OCI-LY7 (cell line): ENCODE measurements around the gene ABCA2. TPM values are rescaled to one million over a fixed set of nuclear protein-coding genes. Genes with fewer than 3 reads are reported as not detected.

Experiments used
- BruUV-seq: library from RNA; stranded (reverse); fragments of 400-500 nt; replicated peaks from 2 replicates; lab custom pipeline; 2021; lab: Mats Ljungman, UMichigan
- CTCF ChIA-PET: fragments of 300-600 bp; sonication (Branson Sonifier 250); formaldehyde crosslinking; loops from one replicate; lab custom pipeline; 2022; ENCODE audit warnings: antibody characterized with exemption; ENCODE audit not compliant: unreplicated experiment; lab: Charles Lee
- POLR2A ChIA-PET: fragments of 300-600 bp; sonication (Branson Sonifier 250); formaldehyde crosslinking; loops from one replicate; lab custom pipeline; 2022; ENCODE audit warnings: antibody characterized with exemption; lab: Charles Lee
- DNase-seq: peaks from one replicate; pipeline ENCODE4 v3.0.0-alpha.2; 2015; ENCODE audit warnings: low spot score
- H2AFZ ChIP-seq: fragments of 200-600 bp; sonication (generic), shearing (Covaris generic); 2 replicates; pipeline ENCODE4 v1.6.1; 2014; ENCODE audit warnings: mild to moderate bottlenecking, antibody characterized with exemption, low read length, moderate library complexity
- H3K27ac ChIP-seq: fragments of 200-600 bp; sonication (generic); 2 replicates; pipeline ENCODE4 v1.5.1; 2014; ENCODE audit warnings: mixed run types, low read depth, mild to moderate bottlenecking, moderate library complexity, low read length, inconsistent platforms; ENCODE audit not compliant: poor library complexity, severe bottlenecking
- H3K36me3 ChIP-seq: fragments of 200-600 bp; sonication (generic); 2 replicates; pipeline ENCODE4 v1.6.1; 2014; ENCODE audit warnings: mild to moderate bottlenecking, antibody characterized with exemption, low read length, moderate library complexity, mixed read lengths; ENCODE audit not compliant: insufficient read depth
- H3K4me1 ChIP-seq: fragments of 200-600 bp; sonication (generic); 2 replicates; pipeline ENCODE4 v1.5.1; 2014; ENCODE audit warnings: mild to moderate bottlenecking, low read length; ENCODE audit not compliant: insufficient read depth, poor library complexity, severe bottlenecking
- H3K4me2 ChIP-seq: fragments of 200-600 bp; sonication (generic); 2 replicates; pipeline ENCODE4 v1.6.1; 2014; ENCODE audit warnings: mild to moderate bottlenecking, low read length
- H3K4me3 ChIP-seq: fragments of 200-600 bp; sonication (generic); 2 replicates; pipeline ENCODE4 v1.5.1; 2014; ENCODE audit warnings: mild to moderate bottlenecking, low read depth, low read length; ENCODE audit not compliant: poor library complexity, severe bottlenecking
- H3K79me2 ChIP-seq: fragments of 200-600 bp; sonication (generic); 2 replicates; pipeline ENCODE4 v1.6.1; 2016; ENCODE audit warnings: low read depth, mild to moderate bottlenecking, low read length, moderate library complexity, mixed read lengths; ENCODE audit not compliant: insufficient read depth
- H3K9me2 ChIP-seq: fragments of 200-600 bp; sonication (generic); 2 replicates; pipeline ENCODE4 v1.6.1; 2016; ENCODE audit warnings: mild to moderate bottlenecking, low read length, mixed read lengths; ENCODE audit not compliant: insufficient read depth
- H3K9me3 ChIP-seq: fragments of 200-600 bp; sonication (generic); 2 replicates; pipeline ENCODE4 v1.6.1; 2014; ENCODE audit warnings: mild to moderate bottlenecking, mixed run types, low read length, mixed read lengths
- H4K20me1 ChIP-seq: fragments of 200-600 bp; sonication (generic); 2 replicates; pipeline ENCODE4 v1.6.1; 2014; ENCODE audit warnings: mild to moderate bottlenecking, antibody characterized with exemption, low read length, moderate library complexity, mixed read lengths; ENCODE audit not compliant: insufficient read depth
- CTCF ChIP-seq: fragments of 200-600 bp; sonication (generic); conservative IDR thresholded peaks from 2 replicates; pipeline ENCODE4 v1.5.1; 2014; ENCODE audit warnings: mild to moderate bottlenecking, antibody characterized with exemption, low read length, moderate library complexity, mixed read lengths
- EZH2phosphoT487 ChIP-seq: fragments of 200-600 bp; sonication (generic); IDR thresholded peaks from 2 replicates; pipeline ENCODE4 v1.6.1; 2018; ENCODE audit warnings: low read depth, borderline replicate concordance, mild to moderate bottlenecking, mixed run types, antibody characterized with exemption, low read length, moderate library complexity, mixed read lengths
- intact Hi-C: fragments of 100-400 bp; cut with micrococcal nuclease; formaldehyde crosslinking; loops from one replicate; pipeline ENCODE4 v1.10.0; 2022; ENCODE audit not compliant: unreplicated experiment
- total RNA-seq, 2 experiments: library from RNA; depleted of rRNA in 1 of 2; stranded (reverse); fragments of >200 nt in 1 of 2; shearing (Covaris generic) in 1 of 2; gene quantifications; 2 replicates each; pipeline ENCODE4 v1.2.3, GENCODE V29; 2014 to 2022

The ABCA2 gene
- total RNA-seq, 2 experiments from 2014 or later, result 4.1 to 10.6 TPM

GRCh38 chr9:137055385-137056364 lies 27.6 kb upstream of the ABCA2 start:
- POLR2A ChIA-PET, result no interaction called here
- H3K4me2 ChIP-seq, result no peak overlapping the region

GRCh38 chr9:137054932-137055384 lies 26.9 kb upstream of the ABCA2 start:
- ChIA-PET CTCF (no interaction called here), POLR2A (interaction anchor here (0.5 kb wide), 1 partner anchor 259 kb away, joined by 4 read pairs; the partner anchor contains the start of gene CCDC183)
- Histone ChIP-seq H3K79me2 (no peaks in the 10 kb centered on the region), H3K27ac (no peak overlapping the region), H3K9me3 (no peaks in the 10 kb centered on the region), H3K4me3 (no peak overlapping the region), H3K9me2 (no peaks in the 10 kb centered on the region), H3K4me1 (no peaks in the 10 kb centered on the region), H3K4me2 (no peak overlapping the region), H2AFZ (no peak overlapping the region), H3K36me3 (no peaks in the 10 kb centered on the region), H4K20me1 (no peaks in the 10 kb centered on the region)
- DNase-seq, result no peak
- no TSS peak for BruUV-seq
- TF ChIP-seq CTCF (no peak), EZH2phosphoT487 (no peak)
- intact Hi-C loops, result no loop called here

More at GRCh38 chr9:137055385-137056364, 27.6 kb upstream of the ABCA2 start:
- CTCF ChIA-PET, result interaction anchor here (0.6 kb wide), 1 partner anchor 17 kb away, joined by 4 read pairs; no protein-coding TSS in a partner anchor
- H3K4me3 ChIP-seq, result no peak overlapping the region
- H2AFZ ChIP-seq, result no peak overlapping the region
- intact Hi-C loops, result no loop called here
- no peaks in the 10 kb centered on the region for H3K4me1 ChIP-seq
- no TSS peak for BruUV-seq
- no peaks in the 10 kb centered on the region for H3K36me3 ChIP-seq
- TF ChIP-seq CTCF (no peak), EZH2phosphoT487 (no peak)
- H4K20me1 ChIP-seq, result no peaks in the 10 kb centered on the region
- no peaks in the 10 kb centered on the region for H3K9me3 ChIP-seq
- DNase-seq, result no peak
- H3K79me2 ChIP-seq, result no peaks in the 10 kb centered on the region
- no peaks in the 10 kb centered on the region for H3K9me2 ChIP-seq
- H3K27ac ChIP-seq, result no peak overlapping the region
